GM12878 (cell line): ENCODE measurements around the gene PIEZO2. TPM values are rescaled to one million over a fixed set of nuclear protein-coding genes. Genes with fewer than 3 reads are reported as not detected.

Experiments used
- ATAC-seq: fragments of 200-7000 bp; cut with Tn5 transposase; 3 replicates; pipeline ENCODE4 v1.9.1; 2020; ENCODE audit warnings: mild to moderate bottlenecking, moderate library complexity
- BruUV-seq: library from RNA; stranded (reverse); fragments of 400-500 nt; replicated peaks from 2 replicates; lab custom pipeline; 2021; lab: Mats Ljungman, UMichigan
- CTCF ChIA-PET: fragments of 300-600 bp; sonication (Branson Sonifier 250); formaldehyde crosslinking; extraction: SDS; loops from one replicate; lab custom pipeline; 2021; ENCODE audit warnings: inconsistent platforms; lab: Yijun Ruan, JAX
- POLR2A ChIA-PET: fragments of 350-600 bp; formaldehyde crosslinking; extraction: SDS; loops from one replicate; lab custom pipeline; 2021; ENCODE audit warnings: inconsistent platforms; lab: Charles Lee
- RAD21 ChIA-PET: fragments of 300-600 bp; sonication (Branson Sonifier 250); formaldehyde crosslinking; loops from one replicate; lab custom pipeline; 2023; ENCODE audit warnings: antibody characterized with exemption; ENCODE audit not compliant: unreplicated experiment; lab: Charles Lee
- SMC1A ChIA-PET: fragments of 300-600 bp; sonication (Branson Sonifier 250); formaldehyde crosslinking; loops from one replicate; lab custom pipeline; 2023; ENCODE audit not compliant: unreplicated experiment, uncharacterized antibody; lab: Charles Lee
- DNase-seq: peaks from one replicate; pipeline ENCODE4 v3.0.0-alpha.2; 2011; ENCODE audit warnings: low read depth, low spot score
- FAIRE-seq: peaks from 3 replicates; lab custom pipeline; 2011; peaks lifted over from hg19 to GRCh38; lab: Jason Lieb, UNC
- H2AFZ ChIP-seq: 2 replicates; pipeline ENCODE4 v1.6.0; 2011; ENCODE audit warnings: low read depth, low read length, control low read depth; ENCODE audit not compliant: control insufficient read depth
- H3K27ac ChIP-seq: 2 replicates; pipeline ENCODE4 v1.5.1; 2011; ENCODE audit warnings: control low read depth; ENCODE audit not compliant: control insufficient read depth, insufficient read depth
- H3K27me3 ChIP-seq, 2 experiments: replicated peaks in 1 of 2; 2 replicates each; pipeline versions ENCODE4 v1.6.0 to v1.6.1; 2011; ENCODE audit warnings: low read length in 1 of 2; ENCODE audit not compliant: control insufficient read depth in 2 of 2, insufficient read depth in 2 of 2
- H3K36me3 ChIP-seq, 2 experiments: 2 replicates each; pipeline ENCODE4 v1.5.1; 2011; ENCODE audit warnings: low read length in 1 of 2; ENCODE audit not compliant: control insufficient read depth in 2 of 2, insufficient read depth in 2 of 2
- H3K4me1 ChIP-seq: 2 replicates; pipeline ENCODE4 v1.6.1; 2011; ENCODE audit warnings: mild to moderate bottlenecking, low read length, moderate library complexity, mixed read lengths; ENCODE audit not compliant: control insufficient read depth, insufficient read depth
- H3K4me2 ChIP-seq: 2 replicates; pipeline ENCODE4 v1.6.0; 2011; ENCODE audit warnings: control low read depth; ENCODE audit not compliant: control insufficient read depth, insufficient read depth
- H3K4me3 ChIP-seq: fragments of 200-600 bp; sonication (generic); 2 replicates; pipeline ENCODE4 v1.5.1; 2016
- H3K79me2 ChIP-seq: 2 replicates; pipeline ENCODE4 v1.6.0; 2011; ENCODE audit warnings: low read length; ENCODE audit not compliant: control insufficient read depth, insufficient read depth
- H3K9ac ChIP-seq: 2 replicates; pipeline ENCODE4 v1.8.0; 2011; ENCODE audit warnings: low read length, control low read depth, mixed read lengths; ENCODE audit not compliant: control insufficient read depth, insufficient read depth
- H3K9me3 ChIP-seq: replicated peaks from 3 replicates; pipeline ENCODE4 v1.5.1; 2011; ENCODE audit warnings: mild to moderate bottlenecking, low read length; ENCODE audit not compliant: control insufficient read depth, insufficient read depth
- H4K20me1 ChIP-seq: 2 replicates; pipeline ENCODE4 v1.6.0; 2011; ENCODE audit not compliant: control insufficient read depth, insufficient read depth
- MEF2B ChIP-seq: fragments of 450-650 bp; IDR thresholded peaks from 2 replicates; pipeline ENCODE4 v1.6.1; 2018; ENCODE audit warnings: mild to moderate bottlenecking, moderate library complexity; ENCODE audit not compliant: partially characterized antibody, poor library complexity, severe bottlenecking
- NR2C2 ChIP-seq: IDR thresholded peaks from 2 replicates; pipeline ENCODE4 v1.6.1; 2011; ENCODE audit warnings: borderline replicate concordance, low read depth; ENCODE audit not compliant: control insufficient read depth, insufficient read length
- PAX8 ChIP-seq: fragments of 450-650 bp; IDR thresholded peaks from 2 replicates; pipeline ENCODE4 v1.6.1; 2017; ENCODE audit warnings: mild to moderate bottlenecking, moderate library complexity
- POLR2A ChIP-seq: IDR thresholded peaks from 2 replicates; pipeline ENCODE4 v1.6.1; 2011; ENCODE audit warnings: low read depth, mild to moderate bottlenecking, low read length
- ZBTB33 ChIP-seq: fragments of 450-650 bp; IDR thresholded peaks from 2 replicates; pipeline ENCODE4 v1.6.1; 2017; ENCODE audit warnings: mild to moderate bottlenecking
- WGBS: methylation state at CpG from one replicate; pipeline ENCODE4 v1.1.6; 2016; ENCODE audit warnings: low lambda C conversion rate; ENCODE audit not compliant: insufficient replicate concordance, insufficient coverage; ENCODE audit errors: missing lambda C conversion rate; 5-methylcytosine and 5-hydroxymethylcytosine counted together
- in situ Hi-C: fragments of 300-500 bp; cut with MboI; formaldehyde crosslinking; loops from 9 replicates; pipeline ENCODE4 v1.14.3; 2018; ENCODE audit warnings: mixed read lengths
- intact Hi-C: fragments of 100-400 bp; cut with micrococcal nuclease; formaldehyde crosslinking; loops from one replicate; pipeline ENCODE4 v1.14.2; 2022; ENCODE audit not compliant: unreplicated experiment
- polyA plus RNA-seq, 11 experiments: library from polyadenylated mRNA; depleted of rRNA in 4 of 11; unstranded in 6 of 11; stranded (reverse) in 5 of 11; fragments of >200 nt; fragmentation: Nextera tagmentation in 4 of 11; fragmentation: Illumina TruSeq in 1 of 11; extraction: Ambion mirVana in 4 of 11; extraction: Trizol in 1 of 11; gene quantifications; 1 replicate in 1 of 11; 2 replicates in 10 of 11; pipeline versions ENCODE4 v1.2.1 to v1.2.3, GENCODE V29; 2011 to 2016; ENCODE audit warnings: inconsistent platforms in 2 of 11, missing spikeins in 2 of 11, low read depth in 1 of 11
- total RNA-seq, 4 experiments: library from RNA; depleted of rRNA in 3 of 4; stranded (reverse); fragments of >200 nt in 3 of 4; fragmentation: Illumina TruSeq in 1 of 4; extraction: Trizol in 1 of 4; gene quantifications; 2 replicates each; pipeline versions ENCODE4 v1.2.1 to v1.2.3, GENCODE V29; 2013 to 2021

PIEZO2 gene
- total and polyA plus RNA-seq, 10 of the 15 experiments (the other 5 are each of a cell fraction or from before 2014, with no cell fraction given): 6.7 to 42.3 (median 27.4) TPM

- peaks cover 23% of the 10 kb centered on the region for H3K79me2 ChIP-seq
These were observed 206.4 kb downstream of the PIEZO2 start for GRCh38 chr18:10942998-10943397.

GRCh38 chr18:10939822-10940221, 209.5 kb downstream of the PIEZO2 start:
- H3K79me2 ChIP-seq: peaks cover 1% of the 10 kb centered on the region
- ATAC-seq (no peak; the same call in 2 of the 3 replicates), FAIRE-seq (no peak), DNase-seq (no peak)
- peak; percentile 62 for TF ChIP-seq MEF2B
- no peak for TF ChIP-seq ZBTB33
- intact Hi-C loops (no loop called here), in situ Hi-C loops (no loop called here)
- peaks cover 39% of the 10 kb centered on the region for H3K9me3 ChIP-seq
- H3K27ac ChIP-seq: no peak overlapping the region
- CTCF ChIA-PET: no interaction called here
- peaks cover 8% of the 10 kb centered on the region for H3K4me1 ChIP-seq
- no peaks in the 10 kb centered on the region for H3K27me3 ChIP-seq
- no peak overlapping the region for H2AFZ ChIP-seq
- BruUV-seq: no TSS peak
- RAD21 ChIA-PET: no interaction called here
- SMC1A ChIA-PET: interaction anchor here (3.6 to 5.2 kb wide), 2 partner anchors 11 to 13 kb away, joined by 20 to 40 read pairs; no protein-coding TSS in a partner anchor
- H4K20me1 ChIP-seq: no peaks in the 10 kb centered on the region
- H3K36me3 ChIP-seq: peaks cover 0 to 3% of the 10 kb centered on the region in 2 experiments
- H3K9ac ChIP-seq: no peak overlapping the region
- POLR2A ChIA-PET: interaction anchor here (1.6 kb wide), 1 partner anchor 10 kb away, joined by 4 read pairs; no protein-coding TSS in a partner anchor
- no peak overlapping the region for H3K4me2 ChIP-seq
- 32% methylated on average over 6 of the region's 6 CpGs for WGBS
- no peak overlapping the region for H3K4me3 ChIP-seq

More at GRCh38 chr18:10942998-10943397, 206.4 kb downstream of the PIEZO2 start:
- no peak overlapping the region for H3K4me3 ChIP-seq
- H3K36me3 ChIP-seq: no peaks in the 10 kb centered on the region; a peak in 3 of 4 replicates
- ChIA-PET SMC1A (interaction anchor here (0.6 to 1.3 kb wide), 2 partner anchors 68 kb away, joined by 3 to 4 read pairs; no protein-coding TSS in a partner anchor), CTCF (interaction anchor here (1.0 kb wide), 1 partner anchor 51 kb away, joined by 3 read pairs; no protein-coding TSS in a partner anchor), RAD21 (no interaction called here), POLR2A (no interaction called here)
- peaks cover 6% of the 10 kb centered on the region; the same call in 1 of the 2 replicates for H3K4me1 ChIP-seq
- ATAC-seq (no peak), DNase-seq (no peak), FAIRE-seq (no peak)
- WGBS: 50% methylated on average over 4 of the region's 4 CpGs
- no peak overlapping the region for H3K27ac ChIP-seq
- intact Hi-C loops (no loop called here), in situ Hi-C loops (no loop called here)
- H4K20me1 ChIP-seq: no peaks in the 10 kb centered on the region
- TF ChIP-seq PAX8 (no peak), POLR2A (no peak), NR2C2 (no peak)
- no peak overlapping the region for H3K4me2 ChIP-seq
- peaks cover 62% of the 10 kb centered on the region for H3K9me3 ChIP-seq
- no peaks in the 10 kb centered on the region for H3K27me3 ChIP-seq
- BruUV-seq: no TSS peak
- no peak overlapping the region for H2AFZ ChIP-seq
- no peak overlapping the region for H3K9ac ChIP-seq
